Umbilical cord (tissue), 2 donors: ENCODE data around the gene SNAPIN. TPM values are rescaled to one million over a fixed set of nuclear protein-coding genes. Genes with fewer than 3 reads are reported as not detected.
A peak's percentile ranks its signal among the peaks of the same experiment; 100 is the strongest.
"Not testable (repeated sequence)": the region's sequence is repeated elsewhere in the genome, so short reads cannot be mapped to it uniquely, and the experiment has no call there.

Experiments used
- DNase-seq: peaks from one replicate; pipeline ENCODE4 v3.0.0-alpha.2; 2015; ENCODE audit warnings: low spot score
- total RNA-seq: library from RNA; depleted of rRNA; stranded (reverse); fragments of >200 nt; gene quantifications from one replicate; pipeline ENCODE4 v1.2.3, GENCODE V29; 2014; ENCODE audit warnings: low replicate concordance; ENCODE audit not compliant: insufficient read depth

The SNAPIN gene
- total RNA-seq, 1 donor from 2014 or later: 36.6 TPM

- peak; percentile 22 for DNase-seq
These were observed 11.7 kb upstream of the SNAPIN start for GRCh38 chr1:153646672-153647345.

GRCh38 chr1:153647346-153647714 lies 11.2 kb upstream of the SNAPIN start:
- no peak for DNase-seq

- DNase-seq: no peak
These were observed 10.4 kb upstream of the SNAPIN start for GRCh38 chr1:153648000-153648643.

GRCh38 chr1:153649137-153649862 lies 9.2 kb upstream of the SNAPIN start:
- no peak for DNase-seq

DNA sequence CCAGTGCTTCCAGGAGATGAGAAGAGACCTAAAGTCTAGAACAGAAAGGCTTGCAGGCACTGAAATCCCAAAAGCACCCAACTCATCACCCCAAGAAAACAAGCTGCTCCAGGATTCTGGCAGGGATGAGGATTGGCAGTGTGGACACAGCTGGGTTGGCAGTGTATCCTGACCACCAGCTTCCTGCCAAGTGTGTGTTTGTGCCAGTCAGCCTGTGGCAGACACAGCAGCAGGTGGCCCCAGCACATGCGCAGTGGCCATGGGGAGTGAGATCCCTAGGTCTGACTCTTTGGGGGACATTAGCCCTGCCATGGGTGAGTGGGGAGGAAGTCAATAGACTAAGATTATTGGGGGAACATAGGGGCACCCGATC lies 8.7 kb upstream of the SNAPIN start:
- DNase-seq: no peak

DNA sequence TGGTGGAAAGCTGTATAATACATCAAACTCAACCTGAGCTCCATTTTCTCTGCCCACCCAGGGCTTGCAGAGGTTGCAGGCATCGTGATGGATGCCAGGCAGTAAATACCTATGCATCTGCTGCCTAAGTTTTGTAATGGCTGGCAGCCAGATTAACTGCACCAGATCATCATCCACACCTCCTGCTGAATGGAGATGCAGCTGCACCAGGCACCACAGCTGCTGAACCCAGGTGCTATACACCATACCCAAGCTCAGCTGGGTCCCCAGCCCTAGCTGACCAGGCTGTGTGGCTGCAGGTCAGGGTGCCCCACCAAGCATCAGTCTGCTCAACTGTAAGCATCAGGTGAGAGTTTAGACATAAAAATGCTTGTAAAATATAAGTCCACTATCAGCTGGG lies 6.7 kb upstream of the SNAPIN start:
- no peak for DNase-seq

GRCh38 chr1:153652805-153653500 lies 5.5 kb upstream of the SNAPIN start:
- no peak for DNase-seq

- no peak for DNase-seq
These were observed 3.2 kb upstream of the SNAPIN start for GRCh38 chr1:153655333-153655732.

DNA sequence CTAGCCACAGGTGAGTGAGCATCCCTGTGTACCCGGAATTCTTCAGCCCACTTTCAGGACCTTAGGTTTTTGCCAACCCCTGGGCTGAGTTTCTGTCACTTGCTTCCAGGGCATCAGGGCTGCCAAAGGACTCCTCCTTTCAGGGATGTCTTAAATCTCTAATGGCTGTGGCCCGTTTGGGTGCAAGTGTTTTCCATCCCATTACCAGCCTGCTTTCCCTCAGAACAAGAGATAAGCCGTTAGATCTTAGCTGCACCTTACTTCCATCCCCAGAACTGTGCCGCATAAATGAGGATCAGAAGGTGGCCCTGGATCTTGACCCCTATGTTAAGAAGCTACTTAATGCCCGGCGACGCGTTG lies 652 bp downstream of the SNAPIN start:
- no peak for DNase-seq

DNA sequence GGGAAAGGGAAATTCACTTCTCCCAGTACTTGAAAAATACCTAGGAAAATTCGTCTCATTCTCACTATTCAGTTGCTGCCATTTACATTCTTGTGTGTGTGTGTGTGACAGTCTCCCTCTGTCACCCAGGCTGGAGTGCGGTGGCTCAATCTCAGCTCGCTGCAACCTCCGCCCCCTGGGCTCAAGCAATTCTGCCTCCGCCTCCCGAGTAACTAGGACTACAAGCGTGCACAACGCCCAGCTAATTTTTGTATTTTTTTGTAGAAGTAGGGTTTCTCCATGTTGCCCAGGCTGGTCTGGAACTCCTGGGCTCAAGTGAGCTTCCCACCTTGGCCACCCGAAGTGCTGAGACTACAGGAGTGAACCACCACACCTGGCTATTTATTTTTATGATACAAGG lies 1.2 kb downstream of the SNAPIN start:
- DNase-seq: no peak

DNA sequence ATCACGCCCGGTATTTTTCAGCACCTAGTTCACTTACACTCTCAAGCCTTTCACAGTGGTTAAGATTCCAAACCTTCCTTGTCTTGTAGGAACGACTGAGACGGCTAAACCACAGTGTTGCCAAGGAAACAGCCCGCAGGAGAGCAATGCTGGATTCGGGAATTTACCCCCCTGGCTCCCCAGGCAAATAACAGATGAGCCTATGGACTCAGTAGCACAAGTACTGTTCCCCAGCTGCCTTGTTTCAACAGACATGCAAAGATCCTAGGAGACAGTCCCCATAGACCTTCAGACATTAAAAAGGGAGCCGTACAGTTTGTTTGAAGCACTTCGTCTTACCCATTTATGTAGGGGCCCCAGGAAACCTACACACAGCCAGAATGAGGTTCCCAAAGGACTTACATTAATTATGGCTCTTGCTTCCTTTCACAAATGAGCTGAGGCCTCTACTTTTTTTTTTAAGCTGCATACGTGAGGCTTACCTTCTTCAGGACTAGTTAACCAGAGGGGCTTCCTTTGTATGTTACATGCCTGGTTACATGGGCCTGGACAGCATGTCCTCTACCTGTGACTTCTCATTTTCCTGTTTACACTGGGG lies 2.7 kb downstream of the SNAPIN start:
- no peak for DNase-seq

DNA sequence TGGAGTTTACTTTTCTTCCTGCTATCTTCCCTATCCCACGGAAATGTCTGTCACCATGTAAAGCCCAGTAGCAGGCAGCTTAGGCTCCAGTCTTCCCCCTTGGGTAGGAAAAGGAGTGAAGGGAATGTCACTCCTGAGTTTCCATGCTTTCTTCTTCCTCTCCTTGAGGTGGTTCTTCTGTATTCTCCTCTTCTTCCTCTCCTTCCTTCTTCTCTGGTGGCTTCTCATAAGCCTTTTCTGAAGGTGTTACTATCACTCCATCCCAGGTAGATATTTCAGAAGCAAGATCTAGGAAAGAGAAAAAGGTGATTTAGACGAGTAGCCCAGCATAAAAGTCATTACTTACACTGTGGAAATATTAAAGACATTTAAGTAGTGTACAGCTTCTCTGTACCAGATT lies 3.8 kb downstream of the SNAPIN start:
- DNase-seq: no peak

- DNase-seq: no peak
These were observed 4.7 kb downstream of the SNAPIN start for GRCh38 chr1:153663211-153663610.

DNA sequence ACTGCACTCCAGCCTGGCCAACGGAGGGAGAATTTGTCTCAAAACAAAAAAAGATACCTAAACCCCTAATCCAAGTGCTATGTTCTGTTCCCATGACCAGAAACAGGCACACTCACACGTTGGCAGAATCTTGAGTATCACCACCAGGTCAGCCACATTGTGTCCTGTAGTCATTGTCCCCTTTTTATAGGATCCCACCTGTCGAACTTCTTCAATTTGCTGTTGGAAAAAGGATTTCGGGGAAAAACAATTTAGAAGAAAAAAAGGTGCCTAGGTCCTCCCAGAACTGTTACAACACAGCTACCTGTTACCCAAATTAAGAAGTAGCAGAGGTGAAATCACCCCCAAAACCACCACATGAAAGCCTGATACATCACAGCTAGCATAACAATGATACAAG lies 8.9 kb downstream of the SNAPIN start:
- DNase-seq: no peak

DNA sequence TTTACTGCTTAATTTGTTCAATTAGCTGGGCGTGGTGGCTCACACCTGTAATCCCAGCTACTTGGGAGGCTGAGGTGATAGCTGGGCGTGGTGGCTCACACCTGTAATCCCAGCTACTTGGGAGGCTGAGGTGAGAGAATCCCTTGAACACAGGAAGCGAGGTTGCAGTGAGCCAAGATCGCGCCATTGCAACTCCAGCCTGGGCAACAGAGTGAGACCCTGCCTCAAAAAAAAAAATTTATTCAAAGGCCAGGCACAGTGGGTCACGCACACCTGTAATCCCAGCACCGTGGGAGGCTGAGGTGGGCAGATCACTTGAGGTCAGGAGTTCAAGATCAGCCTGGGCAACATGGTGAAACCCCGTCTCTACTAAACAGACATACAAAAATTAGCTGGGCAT lies 10.2 kb downstream of the SNAPIN start:
- DNase-seq: not testable (repeated sequence)

- DNase-seq: no peak
These were observed 11.1 kb downstream of the SNAPIN start for GRCh38 chr1:153669606-153670005.

GRCh38 chr1:153670257-153670858 lies 11.9 kb downstream of the SNAPIN start:
- peak; percentile 22 for DNase-seq

GRCh38 chr1:153670859-153671627 lies 12.5 kb downstream of the SNAPIN start, which contains the start of gene ILF2:
ILF2 (minus strand) TSS chr1:153670993; CDS start chr1:153670922, 71 bp downstream.
- peak; percentile 100 for DNase-seq

GRCh38 chr1:153671628-153672353 lies 13.3 kb downstream of the SNAPIN start:
- DNase-seq: not testable (repeated sequence)

GRCh38 chr1:153673511-153673910 lies 15.0 kb downstream of the SNAPIN start:
- no peak for DNase-seq
